NCI-H345 treated with DMSO at 0.1 percent for 48 hours (cell line): ENCODE results near the gene NYNRIN.
A peak's percentile ranks its signal among the peaks of the same experiment; 100 is the strongest.
"Not testable (repeated sequence)": the region's sequence is repeated elsewhere in the genome, so short reads cannot be mapped to it uniquely, and the experiment has no call there.

Experiments
- DNase-seq: peaks from one replicate; lab custom pipeline; 2025; ENCODE audit not compliant: unreplicated experiment; lab: John Stamatoyannopoulos, UW

NYNRIN gene

DNA sequence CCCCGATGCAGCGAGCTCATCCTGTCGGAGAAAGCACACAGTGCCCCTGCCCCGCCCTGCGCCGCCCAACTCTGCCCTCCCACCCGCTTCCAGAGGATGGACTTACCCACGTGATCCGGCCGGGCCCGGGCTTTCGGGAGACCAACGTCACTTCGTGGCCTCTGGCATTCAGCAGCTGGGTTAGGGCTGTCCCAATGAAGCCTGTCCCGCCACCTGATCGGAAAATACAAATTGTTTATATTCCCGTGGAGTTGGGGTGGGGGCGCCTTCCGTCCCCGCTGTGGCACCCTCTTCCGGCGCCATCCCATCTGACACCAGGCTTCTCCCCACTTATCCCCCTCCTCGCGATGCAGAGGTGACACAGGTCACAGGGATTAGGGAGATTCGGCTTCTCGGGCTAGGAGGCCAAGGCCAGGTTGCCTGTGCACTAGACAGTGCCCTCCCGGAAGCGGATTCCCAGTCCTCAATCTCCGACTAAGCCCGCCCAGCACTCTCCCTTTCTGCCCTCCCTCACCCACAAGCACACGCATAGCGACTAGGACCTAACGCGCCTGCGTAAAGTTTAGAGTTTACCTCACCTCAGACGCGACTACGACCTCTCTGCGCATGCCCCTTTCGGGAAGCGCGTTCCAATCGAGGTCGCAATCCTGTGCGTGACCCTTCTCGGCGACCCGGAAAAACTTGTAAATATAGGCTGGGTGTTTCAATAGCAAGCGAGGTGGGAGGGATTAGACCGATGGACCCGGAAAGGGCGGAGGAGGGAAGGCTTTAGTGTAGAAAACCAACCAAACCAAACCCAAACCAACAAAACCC lies 43.6 kb downstream of the NYNRIN start, which contains the start of gene SDR39U1:
Gene SDR39U1 (minus strand): TSS at position 537 of the 813 bp plus-strand sequence. CDS start 7 bp downstream, at position 530.
- peak; percentile 98 for DNase-seq

DNA sequence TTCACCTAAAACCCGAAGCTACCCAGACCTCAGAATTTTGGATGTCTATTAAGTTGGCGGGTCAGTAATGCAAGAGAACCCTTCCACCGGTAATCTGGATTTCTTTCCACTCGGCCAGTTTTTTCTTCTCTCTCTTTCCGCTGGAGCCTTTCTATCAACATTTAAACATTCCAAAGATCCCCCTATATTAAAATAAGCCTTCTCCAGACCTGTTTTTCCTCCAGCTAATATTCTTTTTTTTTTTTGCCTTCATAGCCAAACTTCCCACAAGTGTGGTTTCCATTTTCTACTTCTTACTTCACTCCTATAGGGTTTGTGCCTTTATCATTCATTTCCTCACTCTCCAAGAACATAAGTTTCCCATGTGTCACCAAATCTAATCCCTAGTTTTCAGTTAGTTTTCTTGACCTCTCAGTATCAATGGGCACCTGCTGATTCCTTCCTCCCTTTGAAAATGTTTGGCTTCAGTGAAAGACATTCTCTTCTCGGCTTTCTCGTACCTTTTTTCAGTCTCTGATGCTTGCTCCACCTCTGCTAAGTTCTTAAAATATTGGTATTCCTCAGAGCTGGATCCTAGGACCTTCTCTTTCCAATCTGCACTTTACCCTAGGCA lies 44.4 kb downstream of the NYNRIN start:
- no peak for DNase-seq

DNA sequence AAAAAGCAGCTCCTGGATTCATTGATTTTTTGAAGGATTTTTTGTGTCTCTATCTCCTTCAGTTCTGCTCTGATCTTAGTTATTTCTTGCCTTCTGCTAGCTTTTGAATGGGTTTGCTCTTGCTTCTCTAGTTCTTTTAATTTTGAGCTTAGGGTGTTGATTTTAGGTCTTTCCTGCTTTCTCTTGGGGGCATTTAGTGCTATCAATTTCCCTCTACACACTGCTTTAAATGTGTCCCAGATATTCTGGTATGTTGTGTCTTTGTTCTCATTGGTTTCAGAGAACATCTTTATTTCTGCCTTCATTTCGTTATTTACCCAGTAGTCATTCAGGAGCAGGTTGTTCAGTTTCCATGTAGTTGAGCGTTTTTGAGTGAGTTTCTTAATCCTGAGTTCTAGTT lies 52.0 kb downstream of the NYNRIN start:
- DNase-seq = not testable (repeated sequence)

DNA sequence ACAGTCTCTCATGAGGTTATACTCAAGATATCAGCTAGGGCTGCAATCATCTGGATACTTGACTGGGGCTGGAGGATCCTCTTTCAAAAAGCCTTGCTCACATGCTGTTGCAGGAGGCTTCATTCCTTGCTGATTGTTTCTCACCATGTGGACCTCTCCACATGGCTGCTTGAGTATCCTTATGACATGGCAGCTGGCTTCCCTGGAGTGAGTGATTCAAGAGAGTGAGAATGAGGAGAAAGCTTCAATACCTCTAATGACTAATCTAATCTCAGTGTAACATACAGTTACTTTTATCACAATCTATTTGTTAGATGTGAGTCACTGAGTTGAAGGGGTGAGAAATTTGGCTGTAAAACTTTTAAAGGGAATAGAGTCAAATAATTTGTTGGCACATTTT lies 58.2 kb downstream of the NYNRIN start:
- DNase-seq = no peak

DNA sequence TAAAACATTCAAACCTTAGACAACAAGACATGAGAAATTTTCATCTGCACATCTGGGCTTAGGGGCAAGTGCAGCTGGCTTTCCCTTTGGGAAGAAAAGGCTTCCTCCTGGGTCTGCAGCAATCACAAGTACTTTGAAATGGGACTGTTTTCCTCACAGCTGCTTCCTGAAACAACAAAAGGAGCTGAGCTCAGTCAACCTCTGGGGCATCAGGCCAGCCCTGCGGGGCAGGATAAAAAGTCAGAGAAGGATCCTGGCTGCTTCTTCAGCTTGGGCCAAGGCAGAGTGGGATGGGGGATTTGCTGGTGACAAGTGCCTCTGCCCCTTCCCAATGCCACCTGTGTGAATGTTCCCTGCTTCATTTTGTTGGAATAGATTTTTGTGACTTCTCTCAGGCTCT lies 59.9 kb downstream of the NYNRIN start:
- DNase-seq = no peak

DNA sequence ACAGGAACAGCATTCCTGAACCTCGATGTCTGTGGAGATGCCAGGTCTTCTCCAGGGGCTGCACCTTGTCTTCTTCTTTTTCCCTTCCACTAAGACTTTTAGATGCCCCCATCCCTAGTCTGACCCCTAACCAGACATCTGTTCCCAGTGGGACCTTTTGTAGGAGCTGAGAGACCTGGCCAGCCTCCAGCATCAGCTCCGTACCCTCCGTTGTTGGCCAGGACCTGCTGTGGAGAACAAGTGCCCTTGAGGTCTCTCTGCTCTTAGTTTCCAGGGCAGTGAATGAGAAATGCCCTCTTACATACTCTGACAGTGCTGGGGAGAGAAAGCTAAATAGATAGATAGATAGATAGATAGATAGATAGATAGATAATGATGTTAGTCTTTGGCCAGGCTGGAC lies 60.5 kb downstream of the NYNRIN start:
- no peak for DNase-seq

DNA sequence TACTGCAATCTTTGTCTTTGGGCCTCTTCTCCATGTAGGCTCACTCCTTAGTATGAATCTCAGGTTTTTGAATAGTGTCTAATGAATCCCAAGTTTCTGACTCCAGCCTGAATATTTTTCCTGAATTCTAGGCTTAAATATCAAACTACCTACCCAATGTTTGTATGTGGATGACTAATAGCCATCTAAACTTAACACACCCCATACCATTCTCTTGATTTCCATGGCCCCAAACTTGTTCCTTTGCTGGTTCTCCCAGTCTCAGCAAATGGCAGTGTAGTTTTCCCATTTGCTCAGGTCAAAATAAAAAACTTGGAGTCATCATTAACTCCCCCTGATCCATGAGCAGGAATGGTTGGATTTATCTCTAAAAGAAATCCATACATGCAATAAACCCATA lies 62.5 kb downstream of the NYNRIN start:
- no peak for DNase-seq

DNA sequence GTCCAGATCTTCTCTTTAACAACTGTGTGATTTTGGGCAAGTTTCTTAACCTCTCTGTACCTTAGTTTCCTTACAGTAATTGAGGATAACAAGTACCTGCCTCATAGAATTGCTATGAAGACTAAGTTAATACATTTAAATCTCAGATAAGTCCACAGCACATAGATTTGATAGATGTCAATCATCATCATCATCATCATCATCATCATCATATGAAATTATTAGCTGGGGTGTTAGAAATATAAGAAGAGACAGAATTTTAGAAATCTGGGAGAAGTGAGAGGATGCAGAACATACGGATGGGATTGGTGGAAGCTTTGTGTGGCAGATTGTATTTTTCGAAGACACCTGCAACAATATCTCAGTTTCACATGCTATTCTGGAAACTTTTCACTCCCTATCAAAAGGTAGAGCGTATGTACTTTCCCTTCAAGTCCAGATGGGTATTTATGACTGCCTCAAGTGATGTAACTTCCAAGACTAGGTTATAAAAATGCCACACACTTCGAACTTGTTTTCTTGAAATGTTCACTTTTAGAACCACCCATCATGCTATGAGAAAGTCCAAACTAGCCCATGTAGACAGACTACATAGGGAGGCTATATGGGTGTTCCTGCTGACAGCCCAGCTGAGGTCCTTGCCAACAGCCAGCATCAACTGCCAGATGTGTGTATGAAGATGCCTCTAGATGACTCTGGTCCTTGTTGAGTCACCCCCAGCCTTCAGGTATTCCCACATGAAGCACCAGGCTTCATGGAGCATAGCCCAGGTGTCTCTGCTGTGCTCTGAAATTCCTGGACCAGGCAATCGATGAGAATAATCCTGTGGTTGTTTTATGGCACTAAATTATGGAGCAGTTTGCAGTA lies 64.4 kb downstream of the NYNRIN start:
- DNase-seq = no peak

DNA sequence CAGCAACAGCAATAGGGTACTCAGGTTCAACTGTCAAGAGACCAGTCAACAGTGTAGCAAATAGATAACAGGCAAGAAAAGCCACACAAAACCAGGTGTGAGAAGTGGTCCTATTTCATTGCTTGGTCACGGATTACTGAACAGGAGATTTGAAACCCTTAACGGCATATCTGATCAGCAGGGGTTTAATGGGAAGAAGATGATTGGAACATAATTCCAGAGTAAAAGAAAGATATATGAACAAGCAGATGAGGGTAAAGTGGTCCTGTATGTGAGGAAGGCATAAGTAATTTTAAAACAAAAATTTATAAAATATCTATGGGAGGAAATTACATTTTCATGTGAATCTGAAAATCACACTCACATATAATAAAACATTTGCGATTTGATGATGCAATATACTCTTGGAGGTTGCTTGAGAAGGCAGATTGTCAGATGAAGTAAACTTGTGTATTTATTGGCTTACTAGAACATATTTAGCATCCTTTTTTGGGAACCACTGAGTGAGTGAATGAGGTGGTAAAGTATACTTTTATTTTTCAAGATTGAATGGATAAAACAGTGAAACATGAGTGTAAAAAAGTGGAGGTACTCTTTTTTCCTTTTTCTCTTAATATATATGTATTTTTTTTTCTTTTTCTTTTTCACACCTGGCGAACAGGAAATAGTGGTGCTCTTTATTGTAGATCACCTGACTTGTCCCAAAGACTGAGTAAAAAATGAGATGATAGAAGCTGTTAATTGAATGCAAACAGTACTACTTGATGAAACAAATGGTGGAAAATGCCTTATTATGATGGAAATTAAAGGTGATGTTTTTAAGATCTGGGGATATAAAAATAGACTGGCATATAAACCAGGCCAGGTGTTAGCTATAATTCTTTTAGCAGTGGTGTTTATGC lies 65.3 kb downstream of the NYNRIN start:
- DNase-seq = no peak

DNA sequence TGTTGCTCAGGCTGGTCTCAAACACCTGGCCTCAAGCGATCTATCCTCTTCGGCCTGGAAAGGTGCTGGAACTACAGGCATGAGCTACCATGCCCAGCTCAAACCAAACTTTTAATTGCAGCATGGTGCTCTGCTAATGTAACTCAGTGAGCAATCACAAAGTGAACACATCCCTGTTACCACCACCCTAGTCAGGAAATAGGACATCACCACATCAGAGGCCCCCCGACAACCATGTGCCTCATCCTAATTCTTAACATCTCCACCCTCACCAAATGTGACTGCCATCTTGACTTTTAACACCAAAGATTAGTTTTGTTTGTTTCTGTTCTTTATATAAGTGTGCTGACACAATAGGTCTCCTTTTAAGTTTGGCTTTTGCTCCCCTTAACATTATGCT lies 66.6 kb downstream of the NYNRIN start:
- DNase-seq = no peak

DNA sequence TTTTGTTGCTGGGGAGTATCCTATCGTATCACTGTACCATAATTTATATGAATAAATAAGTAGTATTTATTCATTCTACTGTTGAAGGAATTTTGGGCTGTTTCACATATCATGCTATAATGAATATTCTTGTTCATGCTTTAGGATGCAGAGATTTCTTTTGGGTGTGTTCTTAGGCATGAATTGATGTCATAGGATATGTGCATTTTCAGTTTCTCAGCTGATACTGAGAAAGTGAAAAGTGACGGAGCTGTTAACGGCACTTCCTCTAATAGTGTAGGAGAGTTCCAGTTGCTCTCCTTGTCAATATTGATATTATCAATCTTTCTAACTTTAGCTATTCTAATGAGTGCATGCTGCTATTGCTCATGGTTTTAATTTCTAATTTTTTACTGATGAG lies 67.0 kb downstream of the NYNRIN start:
- no peak for DNase-seq
